GM18507 (cell line): ENCODE results near the gene GPR31.

ENCODE experiments used
- DNase-seq: peaks from one replicate; pipeline ENCODE4 v3.0.0; 2011; ENCODE audit warnings: low read depth; ENCODE audit not compliant: insufficient read length; ENCODE audit errors: extremely low spot score
- FAIRE-seq: peaks from 2 replicates; lab custom pipeline; 2011; peaks lifted over from hg19 to GRCh38; lab: Jason Lieb, UNC

GPR31 gene

GRCh38 chr6:167122041-167122826 lies 35.5 kb downstream of the GPR31 start:
- DNase-seq (no peak), FAIRE-seq (peak; percentile 93)

DNA sequence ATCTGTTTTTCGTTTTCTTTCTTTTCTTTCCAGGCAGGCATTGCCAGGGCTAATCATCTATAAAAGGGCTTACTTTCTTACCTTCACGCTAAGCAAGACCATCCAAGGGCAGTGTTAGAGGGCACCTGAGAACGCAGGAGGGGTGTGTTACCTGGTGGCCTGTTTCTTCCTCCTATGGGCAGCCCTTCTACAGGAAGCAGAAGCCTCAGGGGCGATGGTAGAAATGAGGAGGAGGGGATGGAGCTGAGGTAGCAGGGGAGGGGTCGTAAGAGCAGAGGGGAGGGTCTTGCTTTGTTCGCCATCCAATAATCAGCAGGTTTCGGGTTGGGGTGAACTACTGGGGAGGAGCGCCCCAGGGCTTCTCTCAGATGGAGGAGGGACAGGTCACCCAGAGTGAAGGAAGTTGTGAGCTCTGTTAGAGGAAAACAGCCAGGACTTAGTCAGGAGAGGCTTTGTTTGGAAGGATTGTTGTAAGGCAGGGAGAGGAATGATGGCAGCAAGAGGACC lies 36.4 kb downstream of the GPR31 start:
- FAIRE-seq (no peak), DNase-seq (no peak)

GRCh38 chr6:167120583-167120903 lies 37.2 kb downstream of the GPR31 start:
- FAIRE-seq (no peak), DNase-seq (no peak)

- FAIRE-seq, result peak; percentile 95
- no peak for DNase-seq
These were observed 37.9 kb downstream of the GPR31 start for GRCh38 chr6:167119670-167120582.

DNA sequence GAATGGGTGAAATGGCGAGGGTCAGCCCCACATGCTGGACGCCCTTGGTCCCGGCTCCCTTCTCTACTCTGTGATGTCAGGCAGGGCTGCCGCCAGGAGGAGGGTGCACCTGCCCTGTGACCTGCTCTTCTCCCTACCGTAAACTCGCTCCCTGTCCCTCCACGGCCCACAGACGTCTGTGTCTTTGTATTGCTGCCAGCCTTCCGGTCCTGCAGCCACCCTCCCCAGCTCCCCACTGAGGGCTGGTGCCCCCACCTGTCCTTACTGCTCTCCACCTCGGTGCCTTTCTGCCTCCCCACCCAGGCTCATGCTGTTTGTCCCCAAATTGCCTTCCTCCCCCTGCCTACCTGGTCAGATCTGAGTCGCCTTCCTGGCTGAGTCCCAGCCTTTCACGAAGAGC lies 38.9 kb downstream of the GPR31 start:
- FAIRE-seq, result no peak
- no peak for DNase-seq

DNA sequence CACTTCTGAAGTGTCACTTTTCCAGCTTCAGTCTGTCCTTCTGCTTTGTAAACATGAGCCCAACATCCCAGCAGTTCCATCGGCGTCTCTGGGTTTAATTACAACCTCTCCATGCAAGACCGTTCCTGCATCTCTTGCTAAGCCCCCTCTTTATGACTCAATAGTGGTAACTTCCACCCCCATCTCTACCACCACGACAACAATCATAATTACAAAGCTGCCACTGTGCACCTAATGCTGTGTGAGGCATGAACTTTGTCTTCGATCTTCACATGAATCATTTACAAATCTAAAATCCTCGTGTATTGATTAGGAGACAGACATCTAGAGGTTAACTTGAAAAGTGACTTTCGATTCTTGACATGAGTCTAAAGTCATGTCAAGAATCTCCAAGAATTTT lies 39.8 kb downstream of the GPR31 start:
- DNase-seq (no peak), FAIRE-seq (peak; percentile 88)

DNA sequence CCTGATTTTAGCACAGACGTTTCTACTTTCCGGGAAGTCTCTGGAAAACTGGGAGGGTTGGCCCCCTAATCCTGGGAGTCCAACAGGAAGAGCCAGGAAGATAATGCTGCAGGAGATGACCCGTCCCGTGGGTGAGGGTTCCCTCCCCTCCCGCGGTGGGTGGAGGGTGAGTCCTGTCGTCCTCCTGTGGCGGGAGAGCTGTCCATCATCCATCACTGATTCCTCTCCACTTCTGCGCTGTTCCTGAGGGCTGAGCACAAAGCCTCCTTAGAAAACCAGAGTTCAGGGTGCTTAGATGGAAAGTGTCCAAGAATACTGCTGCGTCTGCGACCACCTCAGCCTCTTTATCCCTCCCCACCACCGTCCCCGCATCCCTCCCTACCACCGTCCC lies 40.9 kb downstream of the GPR31 start:
- FAIRE-seq (no peak), DNase-seq (no peak)

DNA sequence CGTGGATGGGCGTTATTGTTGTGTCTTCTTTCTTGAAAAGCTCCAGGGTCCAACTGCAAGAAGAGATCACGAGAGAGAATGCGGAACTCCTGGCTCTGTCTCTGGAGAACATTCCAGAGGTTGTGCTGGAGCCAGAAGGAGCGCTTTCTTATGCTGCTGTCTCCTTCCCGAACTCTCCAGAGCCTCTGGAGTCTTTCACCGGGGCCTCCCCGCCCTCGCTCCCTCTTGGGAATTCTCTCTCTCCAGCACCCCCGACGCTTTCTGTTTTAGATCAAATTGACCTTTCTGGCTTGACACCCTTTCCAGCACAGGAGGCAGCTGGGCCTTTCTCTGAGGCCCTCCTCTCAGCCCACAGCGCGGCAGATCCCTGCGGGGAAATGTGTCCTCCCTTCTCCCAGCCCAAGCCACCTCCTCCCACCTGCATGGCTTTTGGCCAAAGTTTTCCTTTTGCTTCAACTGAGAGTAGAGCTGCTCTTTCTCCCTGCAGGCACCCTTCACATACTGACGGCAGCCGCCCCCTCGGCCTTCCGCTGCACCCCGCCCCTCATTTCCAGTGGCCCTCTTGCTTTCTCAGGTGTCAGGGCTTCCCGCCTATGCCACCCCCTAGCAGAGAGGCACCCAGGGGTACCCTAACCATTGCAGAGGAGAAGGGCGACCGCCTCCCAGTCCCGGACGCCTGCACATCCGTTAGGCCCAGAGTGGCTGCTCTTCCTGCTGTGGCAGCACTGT lies 41.5 kb downstream of the GPR31 start:
- DNase-seq (no peak), FAIRE-seq (no peak)

- FAIRE-seq (peak; percentile 5), DNase-seq (no peak)
These were observed 42.7 kb downstream of the GPR31 start for GRCh38 chr6:167115054-167115453.

GRCh38 chr6:167113935-167114910 lies 43.6 kb downstream of the GPR31 start:
- DNase-seq, result peak; percentile 78
- peak; percentile 100 for FAIRE-seq

GRCh38 chr6:167113047-167113754 lies 44.6 kb downstream of the GPR31 start:
- no peak for DNase-seq
- FAIRE-seq, result no peak

DNA sequence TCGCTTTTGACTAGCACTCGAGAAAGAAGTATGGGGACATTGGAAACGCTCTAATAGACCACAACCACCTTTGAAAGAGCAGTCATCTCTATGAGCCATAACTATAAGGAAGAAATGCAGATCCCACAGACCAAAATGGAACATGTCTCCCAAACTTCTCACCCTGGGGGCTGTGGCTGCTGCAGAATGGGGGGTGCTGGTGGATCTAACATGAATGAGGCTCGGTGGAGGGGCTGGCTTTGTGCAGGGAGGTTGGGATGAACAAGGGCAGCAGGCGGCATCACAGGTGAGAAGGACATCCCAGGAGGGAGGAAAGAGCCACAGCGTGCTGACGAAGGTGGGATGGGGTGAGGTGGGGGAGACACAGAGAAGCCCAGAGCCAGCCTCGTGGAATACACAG lies 45.4 kb downstream of the GPR31 start:
- DNase-seq (no peak), FAIRE-seq (no peak)

DNA sequence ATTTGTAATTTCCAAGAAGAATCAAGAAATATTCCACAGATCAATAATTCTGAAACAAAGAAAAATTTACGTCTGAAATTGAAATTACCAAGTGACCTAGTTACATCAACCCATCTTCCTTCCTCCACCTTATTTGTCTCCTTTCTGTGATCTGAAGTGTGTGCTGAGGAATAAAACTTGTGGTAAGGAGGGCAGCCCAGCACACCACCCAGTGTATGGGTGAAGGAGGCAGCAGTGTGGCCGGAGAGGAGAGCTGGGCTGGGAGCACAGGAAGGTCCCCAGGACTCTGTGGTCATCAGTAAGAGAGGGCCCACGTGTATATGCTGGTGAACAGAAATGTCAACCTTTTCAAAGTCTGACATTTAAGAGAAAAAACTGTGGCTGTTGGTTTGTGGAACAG lies 46.2 kb downstream of the GPR31 start:
- DNase-seq, result no peak
- FAIRE-seq, result no peak

DNA sequence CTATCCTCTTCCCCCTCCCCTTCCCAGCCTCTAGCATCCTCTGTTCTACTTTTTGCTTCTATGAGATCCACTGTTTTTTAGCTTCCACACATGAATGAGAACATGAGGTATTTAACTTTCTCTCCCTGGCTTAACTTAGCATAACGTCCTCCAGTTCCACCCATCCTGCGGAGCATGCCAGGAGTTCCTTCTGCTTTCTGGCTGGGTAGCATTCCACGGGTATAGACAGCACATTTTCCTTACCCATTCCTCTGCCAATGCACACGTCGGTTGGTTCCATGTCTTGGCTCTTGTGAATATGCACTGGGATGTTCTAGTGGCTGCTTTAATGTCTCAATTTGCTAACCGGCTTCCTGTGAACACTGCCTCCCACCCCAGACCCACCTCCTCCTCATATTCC lies 48.1 kb downstream of the GPR31 start:
- no peak for FAIRE-seq
- no peak for DNase-seq

DNA sequence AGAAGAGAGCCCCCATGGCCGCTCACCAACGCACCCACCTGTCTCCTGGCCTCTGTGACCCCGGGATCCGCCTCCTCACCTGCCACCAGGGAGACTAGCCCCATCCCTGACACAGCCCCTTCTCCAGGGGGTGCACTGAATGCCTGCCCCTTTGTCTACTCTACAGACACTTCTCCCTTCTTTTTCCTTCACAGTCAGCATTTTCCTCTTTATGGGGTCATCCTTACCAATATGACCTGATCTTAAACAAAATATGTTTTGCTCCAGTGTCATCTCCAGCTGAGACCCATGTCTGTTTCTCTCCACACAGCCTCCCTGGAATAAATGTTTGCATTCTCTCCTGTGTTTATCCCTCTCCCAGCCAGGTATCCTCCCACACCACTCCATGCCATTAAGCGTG lies 49.5 kb downstream of the GPR31 start:
- DNase-seq (no peak), FAIRE-seq (no peak)

DNA sequence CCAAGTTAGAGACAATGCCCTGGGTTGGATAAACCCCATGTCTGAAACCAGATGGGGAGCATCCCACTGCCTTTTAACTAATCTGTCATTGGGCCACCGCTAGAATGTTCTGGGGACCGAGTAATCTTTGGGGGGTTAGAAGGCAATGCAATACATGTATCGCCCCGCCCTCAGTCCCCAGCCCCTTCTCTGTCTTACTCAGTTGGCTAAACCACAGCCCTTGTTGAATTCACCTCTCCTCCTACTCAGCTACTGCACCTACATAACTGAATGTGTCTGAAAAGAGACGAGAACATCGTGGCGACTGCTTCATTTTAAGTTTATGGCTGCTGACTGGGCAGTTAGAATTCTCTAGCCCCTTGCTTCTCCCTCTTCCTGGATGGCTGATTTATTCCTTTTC lies 50.0 kb downstream of the GPR31 start:
- no peak for FAIRE-seq
- no peak for DNase-seq

DNA sequence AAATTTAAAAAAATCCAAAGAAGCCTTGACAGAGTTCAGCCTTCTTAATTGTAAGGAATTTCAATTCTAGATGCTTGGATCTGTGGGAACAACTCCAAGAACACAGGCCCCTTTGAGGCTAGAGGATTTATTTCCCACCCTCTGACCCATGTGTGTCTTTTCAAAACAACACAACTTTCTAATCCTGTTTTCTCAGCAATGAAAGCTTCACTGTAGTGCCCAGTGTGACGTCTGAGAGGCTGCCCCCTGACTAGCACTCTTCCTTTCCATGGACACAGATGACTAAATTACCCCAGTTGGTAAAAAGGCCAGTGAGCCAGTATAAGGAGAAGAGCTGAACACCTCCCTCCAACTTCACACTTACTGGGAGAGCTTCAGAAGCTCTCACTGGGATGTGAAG lies 51.4 kb downstream of the GPR31 start:
- FAIRE-seq, result no peak

More for the DNA sequence above, 51.4 kb downstream of the GPR31 start:
- no peak for DNase-seq
